ENCODE results near the gene PPFIA4.

DNA sequence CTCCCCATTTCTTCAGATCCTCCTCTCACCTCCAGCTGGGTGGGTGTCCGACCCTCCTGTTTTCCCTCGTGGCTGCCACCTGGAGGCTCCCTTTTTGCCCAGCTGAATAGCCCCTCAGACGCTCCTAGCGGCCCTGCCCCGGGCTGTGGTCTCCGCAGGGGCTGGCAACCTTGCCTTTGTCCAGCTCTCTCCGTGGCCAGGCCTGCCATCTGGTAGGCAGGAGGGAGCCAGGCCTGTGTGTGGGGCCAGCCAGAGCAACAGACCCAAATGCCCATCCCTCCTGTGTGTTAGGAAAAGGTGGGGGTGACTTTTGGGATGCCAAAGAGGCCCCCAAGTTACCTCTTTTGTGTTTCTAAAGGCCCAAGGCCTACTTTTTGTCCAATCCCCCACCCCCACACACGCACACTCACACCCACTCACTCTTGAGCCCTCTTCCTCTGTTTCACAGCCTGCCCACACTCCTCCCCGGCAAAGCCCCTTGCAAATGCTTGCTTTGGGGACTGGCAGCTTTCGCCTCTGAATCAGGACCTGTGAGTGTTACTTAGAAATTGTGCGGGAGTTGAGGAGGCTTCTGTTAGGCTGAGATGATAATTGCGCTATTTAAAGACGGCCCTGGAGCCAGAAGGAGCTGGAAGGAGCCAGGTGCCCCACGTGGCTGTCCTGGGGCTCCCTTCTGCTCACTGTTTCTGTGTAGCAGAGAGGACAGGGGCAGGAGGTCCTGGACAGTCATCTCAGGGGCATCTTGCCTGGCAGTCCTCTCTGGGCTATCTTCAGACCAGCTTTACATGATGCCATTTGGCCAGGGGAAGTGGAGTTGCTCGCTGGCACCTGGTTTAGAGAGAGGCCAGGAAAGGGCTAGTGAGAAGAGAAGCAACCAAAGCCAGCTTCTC lies 9.1 kb downstream of the PPFIA4 start:
- TF ChIP-seq, protein P1, sequence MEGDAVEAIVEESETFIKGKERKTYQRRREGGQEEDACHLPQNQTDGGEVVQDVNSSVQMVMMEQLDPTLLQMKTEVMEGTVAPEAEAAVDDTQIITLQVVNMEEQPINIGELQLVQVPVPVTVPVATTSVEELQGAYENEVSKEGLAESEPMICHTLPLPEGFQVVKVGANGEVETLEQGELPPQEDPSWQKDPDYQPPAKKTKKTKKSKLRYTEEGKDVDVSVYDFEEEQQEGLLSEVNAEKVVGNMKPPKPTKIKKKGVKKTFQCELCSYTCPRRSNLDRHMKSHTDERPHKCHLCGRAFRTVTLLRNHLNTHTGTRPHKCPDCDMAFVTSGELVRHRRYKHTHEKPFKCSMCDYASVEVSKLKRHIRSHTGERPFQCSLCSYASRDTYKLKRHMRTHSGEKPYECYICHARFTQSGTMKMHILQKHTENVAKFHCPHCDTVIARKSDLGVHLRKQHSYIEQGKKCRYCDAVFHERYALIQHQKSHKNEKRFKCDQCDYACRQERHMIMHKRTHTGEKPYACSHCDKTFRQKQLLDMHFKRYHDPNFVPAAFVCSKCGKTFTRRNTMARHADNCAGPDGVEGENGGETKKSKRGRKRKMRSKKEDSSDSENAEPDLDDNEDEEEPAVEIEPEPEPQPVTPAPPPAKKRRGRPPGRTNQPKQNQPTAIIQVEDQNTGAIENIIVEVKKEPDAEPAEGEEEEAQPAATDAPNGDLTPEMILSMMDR (IDR thresholded peaks at IDR 0.05 in 8 of 11, conservative IDR thresholded peaks at IDR 0.05 in 3 of 11), result no peak
- no peak for TF ChIP-seq POLR2A (IDR thresholded peaks at IDR 0.05)

Measured in spleen (tissue), 7 donors.